M059J (cell line): ENCODE results near the gene TESK1. TPM values are rescaled to one million over a fixed set of nuclear protein-coding genes. Genes with fewer than 3 reads are reported as not detected.
"Not testable (repeated sequence)": the region's sequence is repeated elsewhere in the genome, so short reads cannot be mapped to it uniquely, and the experiment has no call there.

Source experiments
- DNase-seq: peaks from one replicate; pipeline ENCODE4 v3.0.0-alpha.2; 2012; ENCODE audit warnings: low read depth
- total RNA-seq: library from RNA; depleted of rRNA; stranded (reverse); fragments of >200 nt; shearing (Covaris generic); gene quantifications from 2 replicates; pipeline ENCODE4 v1.2.3, GENCODE V29; 2014

The TESK1 gene
- total RNA-seq, 1 experiment from 2014 or later: 11.0 TPM

GRCh38 chr9:35615981-35616680, 11.1 kb downstream of the TESK1 start:
- DNase-seq: no peak

- DNase-seq: peak; percentile 62
These were observed 11.8 kb downstream of the TESK1 start for GRCh38 chr9:35616681-35617459.

- no peak for DNase-seq
These were observed 12.5 kb downstream of the TESK1 start for GRCh38 chr9:35617548-35617947.

GRCh38 chr9:35618325-35618727, 13.3 kb downstream of the TESK1 start, which contains the start of gene CD72:
Gene CD72 (minus strand): TSS chr9:35618413. CDS start chr9:35618303, 110 bp downstream.
- DNase-seq: no peak

- DNase-seq: no peak
These were observed 14.1 kb downstream of the TESK1 start for GRCh38 chr9:35618854-35619799.

GRCh38 chr9:35619800-35620158, 14.7 kb downstream of the TESK1 start:
- no peak for DNase-seq

- no peak for DNase-seq
These were observed 22.5 kb downstream of the TESK1 start for GRCh38 chr9:35627575-35627974.

- DNase-seq: no peak
These were observed 23.4 kb downstream of the TESK1 start for GRCh38 chr9:35628389-35628991.

- no peak for DNase-seq
These were observed 24.5 kb downstream of the TESK1 start for GRCh38 chr9:35629597-35629996.

- no peak for DNase-seq
These were observed 30.7 kb downstream of the TESK1 start for GRCh38 chr9:35635730-35636129.

- no peak for DNase-seq
These were observed 31.2 kb downstream of the TESK1 start for GRCh38 chr9:35636135-35636876.

- DNase-seq: not testable (repeated sequence)
These were observed 31.8 kb downstream of the TESK1 start for GRCh38 chr9:35636877-35637246.

- DNase-seq: peak; percentile 21
These were observed 32.4 kb downstream of the TESK1 start for GRCh38 chr9:35637427-35637955.

GRCh38 chr9:35638751-35639150, 33.7 kb downstream of the TESK1 start:
- not testable (repeated sequence) for DNase-seq

GRCh38 chr9:35639225-35639624, 34.2 kb downstream of the TESK1 start:
- DNase-seq: not testable (repeated sequence)

GRCh38 chr9:35639631-35640030, 34.6 kb downstream of the TESK1 start:
- no peak for DNase-seq

GRCh38 chr9:35640431-35640830, 35.4 kb downstream of the TESK1 start:
- not testable (repeated sequence) for DNase-seq

- not testable (repeated sequence) for DNase-seq
These were observed 36.4 kb downstream of the TESK1 start for GRCh38 chr9:35641478-35641877.

GRCh38 chr9:35643046-35643445, 38.0 kb downstream of the TESK1 start:
- DNase-seq: no peak

- not testable (repeated sequence) for DNase-seq
These were observed 40.7 kb downstream of the TESK1 start for GRCh38 chr9:35645736-35646135.

- no peak for DNase-seq
These were observed 41.1 kb downstream of the TESK1 start for GRCh38 chr9:35646153-35646532.
